ENCODE measurements around the gene KRT16. TPM values are rescaled to one million over a fixed set of nuclear protein-coding genes. Genes with fewer than 3 reads are reported as not detected.

Gene KRT16
- total RNA-seq, 1 donor from 2014 or later = 0.79 TPM

DNA sequence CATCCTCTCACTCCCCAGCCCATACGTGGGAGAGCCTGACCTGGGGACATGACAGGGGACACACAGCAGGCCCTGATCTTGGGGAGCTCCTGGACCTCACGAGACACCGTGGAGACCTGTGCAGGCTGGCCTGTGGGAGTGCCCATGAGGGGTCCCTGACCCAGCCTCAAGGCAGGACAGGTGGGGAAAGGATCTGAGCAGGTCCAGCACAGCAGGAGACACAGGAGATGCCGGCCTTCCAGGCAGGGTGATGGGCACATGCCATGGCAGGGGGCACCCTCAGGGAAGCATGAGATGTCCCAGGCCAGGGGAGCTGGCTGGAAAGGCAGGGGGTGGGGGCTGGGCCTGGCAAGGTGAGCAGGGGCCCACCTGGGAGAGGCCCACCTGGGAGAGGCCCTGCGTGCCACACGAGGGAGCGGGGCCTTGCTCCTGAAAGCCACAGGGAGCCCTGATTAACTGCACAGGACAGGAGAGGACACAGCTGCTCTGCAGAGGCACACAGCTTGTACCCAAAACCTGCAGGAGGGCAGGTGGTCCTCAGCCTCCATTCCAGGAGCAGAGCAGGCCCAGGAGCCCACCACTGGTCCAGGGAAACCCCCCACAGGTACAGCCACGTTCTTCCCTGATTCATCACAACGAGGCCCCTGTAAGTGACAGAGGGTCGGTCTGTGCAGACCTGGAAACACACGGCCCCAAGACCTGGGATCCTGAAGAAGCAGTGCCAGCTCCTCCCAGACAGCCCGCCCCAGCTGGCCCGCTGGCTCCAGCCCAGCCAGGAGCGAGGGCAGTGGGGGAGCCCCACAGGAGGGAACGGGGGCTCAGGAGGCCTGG lies 38.4 kb upstream of the KRT16 start:
- H3K9me3 ChIP-seq (ENCODE audit: insufficient read depth, low read depth, low read length) = no peaks in the 10 kb centered on the region
- Mint-ChIP-seq H3K27me3 (ENCODE audit: low read depth, unreplicated experiment) (no peaks in the 10 kb centered on the region), H3K27ac (ENCODE audit: unreplicated experiment) (no peak overlapping the region), H3K4me1 (ENCODE audit: low read depth, unreplicated experiment) (peaks cover 6% of the 10 kb centered on the region), H3K4me3 (ENCODE audit: unreplicated experiment) (no peak overlapping the region), H3K36me3 (ENCODE audit: low read depth, unreplicated experiment) (no peaks in the 10 kb centered on the region), H3K9me3 (ENCODE audit: unreplicated experiment) (no peaks in the 10 kb centered on the region)
- H3K27ac ChIP-seq (ENCODE audit: low read depth, low read length) = no peak overlapping the region
- TF ChIP-seq, protein P1, sequence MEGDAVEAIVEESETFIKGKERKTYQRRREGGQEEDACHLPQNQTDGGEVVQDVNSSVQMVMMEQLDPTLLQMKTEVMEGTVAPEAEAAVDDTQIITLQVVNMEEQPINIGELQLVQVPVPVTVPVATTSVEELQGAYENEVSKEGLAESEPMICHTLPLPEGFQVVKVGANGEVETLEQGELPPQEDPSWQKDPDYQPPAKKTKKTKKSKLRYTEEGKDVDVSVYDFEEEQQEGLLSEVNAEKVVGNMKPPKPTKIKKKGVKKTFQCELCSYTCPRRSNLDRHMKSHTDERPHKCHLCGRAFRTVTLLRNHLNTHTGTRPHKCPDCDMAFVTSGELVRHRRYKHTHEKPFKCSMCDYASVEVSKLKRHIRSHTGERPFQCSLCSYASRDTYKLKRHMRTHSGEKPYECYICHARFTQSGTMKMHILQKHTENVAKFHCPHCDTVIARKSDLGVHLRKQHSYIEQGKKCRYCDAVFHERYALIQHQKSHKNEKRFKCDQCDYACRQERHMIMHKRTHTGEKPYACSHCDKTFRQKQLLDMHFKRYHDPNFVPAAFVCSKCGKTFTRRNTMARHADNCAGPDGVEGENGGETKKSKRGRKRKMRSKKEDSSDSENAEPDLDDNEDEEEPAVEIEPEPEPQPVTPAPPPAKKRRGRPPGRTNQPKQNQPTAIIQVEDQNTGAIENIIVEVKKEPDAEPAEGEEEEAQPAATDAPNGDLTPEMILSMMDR (IDR thresholded peaks at IDR 0.05; ENCODE audit: insufficient read depth, low read depth, low read length) = no peak
- no peak for TF ChIP-seq EZH2 (IDR thresholded peaks at IDR 0.05; ENCODE audit: insufficient read depth, low read length)
- FAIRE-seq (no peak), DNase-seq (ENCODE audit: low read depth) (no peak)
- H3K36me3 ChIP-seq (ENCODE audit: insufficient read depth, low read length) = no peaks in the 10 kb centered on the region
- no peak overlapping the region for H3K4me2 ChIP-seq (ENCODE audit: low read length)
- no peaks in the 10 kb centered on the region for H3K79me2 ChIP-seq (ENCODE audit: insufficient read depth, low read length)
- no peak overlapping the region for H3K9ac ChIP-seq (ENCODE audit: low read length)
- no peak overlapping the region for H2AFZ ChIP-seq (ENCODE audit: low read depth, low read length)
- no peak overlapping the region for H3K4me3 ChIP-seq (ENCODE audit: insufficient read depth, low read depth, low read length)
- no peaks in the 10 kb centered on the region for H3K27me3 ChIP-seq (ENCODE audit: insufficient read depth, low read length)
- no peaks in the 10 kb centered on the region for H4K20me1 ChIP-seq (ENCODE audit: insufficient read depth, low read length)
- H3K4me1 ChIP-seq (ENCODE audit: insufficient read depth, low read length) = peaks cover 10% of the 10 kb centered on the region

DNA sequence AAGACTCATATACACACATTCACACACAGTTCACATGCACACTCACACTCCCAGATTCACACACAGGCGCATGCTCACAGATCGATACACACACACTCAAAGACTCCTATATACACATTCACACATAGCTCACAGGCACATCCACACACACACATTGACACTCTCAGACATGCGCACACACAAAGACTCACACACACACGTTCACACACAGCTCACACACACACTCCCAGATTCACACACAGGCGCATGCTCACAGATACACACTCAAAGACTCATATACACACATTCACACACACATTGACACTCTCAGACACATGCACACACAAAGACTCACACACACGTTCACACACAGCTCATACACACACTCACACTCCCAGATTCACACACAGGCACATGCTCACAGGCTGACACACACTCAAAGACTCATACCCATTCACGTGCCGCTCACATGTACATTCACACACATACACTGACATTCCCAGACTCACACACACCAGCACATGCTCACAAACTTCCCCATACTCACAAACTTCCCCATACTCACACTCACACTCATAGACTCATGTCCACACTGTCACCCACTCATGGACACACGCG lies 37.5 kb upstream of the KRT16 start:
- Histone ChIP-seq H3K27me3 (ENCODE audit: insufficient read depth, low read length) (no peaks in the 10 kb centered on the region), H3K4me1 (ENCODE audit: insufficient read depth, low read length) (peaks cover 14% of the 10 kb centered on the region), H3K9ac (ENCODE audit: low read length) (no peak overlapping the region), H4K20me1 (ENCODE audit: insufficient read depth, low read length) (no peaks in the 10 kb centered on the region), H3K4me3 (ENCODE audit: insufficient read depth, low read depth, low read length) (no peak overlapping the region), H3K27ac (ENCODE audit: low read depth, low read length) (no peak overlapping the region), H3K79me2 (ENCODE audit: insufficient read depth, low read length) (no peaks in the 10 kb centered on the region), H2AFZ (ENCODE audit: low read depth, low read length) (no peak overlapping the region), H3K4me2 (ENCODE audit: low read length) (no peak overlapping the region), H3K36me3 (ENCODE audit: insufficient read depth, low read length) (no peaks in the 10 kb centered on the region), H3K9me3 (ENCODE audit: insufficient read depth, low read depth, low read length) (no peaks in the 10 kb centered on the region)
- H3K9me3 Mint-ChIP-seq (ENCODE audit: unreplicated experiment) = no peaks in the 10 kb centered on the region
- no peak for TF ChIP-seq EZH2 (IDR thresholded peaks at IDR 0.05; ENCODE audit: insufficient read depth, low read length)
- TF ChIP-seq, protein P1 (IDR thresholded peaks at IDR 0.05; ENCODE audit: insufficient read depth, low read depth, low read length) = no peak
- DNase-seq (ENCODE audit: low read depth) = no peak
- no peak overlapping the region for H3K4me3 Mint-ChIP-seq (ENCODE audit: unreplicated experiment)
- no peaks in the 10 kb centered on the region for H3K36me3 Mint-ChIP-seq (ENCODE audit: low read depth, unreplicated experiment)
- H3K27ac Mint-ChIP-seq (ENCODE audit: unreplicated experiment) = no peak overlapping the region
- FAIRE-seq = no peak
- H3K27me3 Mint-ChIP-seq (ENCODE audit: low read depth, unreplicated experiment) = no peaks in the 10 kb centered on the region
- H3K4me1 Mint-ChIP-seq (ENCODE audit: low read depth, unreplicated experiment) = peaks cover 12% of the 10 kb centered on the region
